Spinal cord (tissue), 10 donors: ENCODE measurements around the gene DPY19L2. TPM values are rescaled to one million over a fixed set of nuclear protein-coding genes. Genes with fewer than 3 reads are reported as not detected.
"Not testable (repeated sequence)": the region's sequence is repeated elsewhere in the genome, so short reads cannot be mapped to it uniquely, and the experiment has no call there.

ENCODE experiments used
- DNase-seq, 6 donors: peaks; one replicate each; pipeline versions ENCODE4 v3.0.0 to v3.0.0-alpha.2; 2013 to 2015; ENCODE audit warnings: low spot score in 6 of 6, low read depth in 4 of 6
- H3K27ac ChIP-seq: one replicate; pipeline ENCODE4 v1.5.1; 2013; ENCODE audit warnings: low read depth, low read length, control low read depth
- H3K27me3 ChIP-seq: one replicate; pipeline ENCODE4 v1.6.1; 2013; ENCODE audit warnings: low read length; ENCODE audit not compliant: control insufficient read depth, insufficient read depth
- H3K36me3 ChIP-seq: one replicate; pipeline ENCODE4 v1.6.1; 2013; ENCODE audit warnings: low read length; ENCODE audit not compliant: control insufficient read depth, insufficient read depth
- H3K4me1 ChIP-seq: one replicate; pipeline ENCODE4 v1.6.1; 2013; ENCODE audit warnings: low read length; ENCODE audit not compliant: control insufficient read depth, insufficient read depth
- H3K4me3 ChIP-seq: one replicate; pipeline ENCODE4 v1.5.1; 2013; ENCODE audit warnings: low read depth, low read length, control low read depth
- H3K9me3 ChIP-seq: one replicate; pipeline ENCODE4 v1.6.1; 2013; ENCODE audit warnings: low read length; ENCODE audit not compliant: control insufficient read depth, insufficient read depth
- WGBS: methylation state at CpG from one replicate; pipeline ENCODE4 v1.1.5; 2013; ENCODE audit warnings: missing lambda C conversion rate; ENCODE audit not compliant: insufficient coverage; 5-methylcytosine and 5-hydroxymethylcytosine counted together
- polyA plus RNA-seq, 2 donors: library from polyadenylated mRNA; unstranded; fragments of 120-200 nt; gene quantifications; one replicate each; pipeline ENCODE4 v1.2.1, GENCODE V29; 2013; ENCODE audit not compliant: insufficient read length in 2 of 2
- total RNA-seq, 2 donors: library from RNA; depleted of rRNA in 1 of 2; stranded (reverse); fragments of 120-200 nt in 1 of 2; fragments of >200 nt in 1 of 2; gene quantifications; one replicate each; pipeline versions ENCODE4 v1.2.3 to v1.2.4, GENCODE V29; 2013 to 2014
- donor health status: healthy.

Gene DPY19L2
- total and polyA plus RNA-seq, 4 donors, result 23.7 to 55.5 (median 46.9) TPM

- 17% methylated on average over 2 of the region's 8 CpGs for WGBS
Measured at GRCh38 chr12:63669427-63669826, 1.1 kb upstream of the DPY19L2 start.

GRCh38 chr12:63668800-63669365 is 590 bp upstream of the DPY19L2 start:
- H3K36me3 ChIP-seq, H3K4me1 ChIP-seq, H3K27me3 ChIP-seq, H3K9me3 ChIP-seq: not testable (repeated sequence)
- DNase-seq, result peak; percentile 15 to 73 (median 38)
- peak overlapping the region; percentile 90 for H3K27ac ChIP-seq
- H3K4me3 ChIP-seq, result peak overlapping the region; percentile 83
- 0% methylated on average over 37 of the region's 44 CpGs for WGBS

More at GRCh38 chr12:63669427-63669826, 1.1 kb upstream of the DPY19L2 start:
- not testable (repeated sequence) for H3K27ac ChIP-seq, H3K9me3 ChIP-seq, H3K27me3 ChIP-seq, DNase-seq, H3K4me3 ChIP-seq, H3K36me3 ChIP-seq, H3K4me1 ChIP-seq

- no CpG with 5 or more reads among the region's 7 CpGs for WGBS
- DNase-seq, H3K36me3 ChIP-seq, H3K27ac ChIP-seq, H3K27me3 ChIP-seq, H3K4me1 ChIP-seq, H3K4me3 ChIP-seq, H3K9me3 ChIP-seq: not testable (repeated sequence)
Measured at GRCh38 chr12:63663005-63663404, 5.3 kb downstream of the DPY19L2 start.

GRCh38 chr12:63658501-63658900 is 9.8 kb downstream of the DPY19L2 start:
- 29% methylated on average over 1 of the region's 3 CpGs for WGBS
- not testable (repeated sequence) for H3K4me1 ChIP-seq, H3K4me3 ChIP-seq, DNase-seq, H3K27ac ChIP-seq, H3K36me3 ChIP-seq, H3K27me3 ChIP-seq, H3K9me3 ChIP-seq

- H3K9me3 ChIP-seq, DNase-seq, H3K36me3 ChIP-seq, H3K27ac ChIP-seq, H3K27me3 ChIP-seq, H3K4me3 ChIP-seq, H3K4me1 ChIP-seq: not testable (repeated sequence)
- no CpG with 5 or more reads among the region's 2 CpGs for whole genome bisulfite sequencing
Measured at GRCh38 chr12:63656407-63656806, 11.9 kb downstream of the DPY19L2 start.

- H3K27ac ChIP-seq, H3K4me3 ChIP-seq, H3K4me1 ChIP-seq, DNase-seq, H3K36me3 ChIP-seq, H3K27me3 ChIP-seq, H3K9me3 ChIP-seq: not testable (repeated sequence)
- 82% methylated on average over 2 of the region's 5 CpGs for WGBS
Measured at GRCh38 chr12:63655543-63656257, 12.6 kb downstream of the DPY19L2 start.

GRCh38 chr12:63654481-63654880 is 13.8 kb downstream of the DPY19L2 start:
- not testable (repeated sequence) for H3K36me3 ChIP-seq, DNase-seq
- no CpG with 5 or more reads among the region's 5 CpGs for WGBS

GRCh38 chr12:63649517-63649916 is 18.8 kb downstream of the DPY19L2 start:
- not testable (repeated sequence) for H3K36me3 ChIP-seq, H3K27ac ChIP-seq, H3K9me3 ChIP-seq, H3K27me3 ChIP-seq, DNase-seq, H3K4me3 ChIP-seq, H3K4me1 ChIP-seq
- no CpG with 5 or more reads among the region's 1 CpG for WGBS

More at GRCh38 chr12:63654481-63654880, 13.8 kb downstream of the DPY19L2 start:
- H3K27ac ChIP-seq, H3K9me3 ChIP-seq, H3K4me3 ChIP-seq, H3K4me1 ChIP-seq, H3K27me3 ChIP-seq: not testable (repeated sequence)

- H3K27ac ChIP-seq, H3K9me3 ChIP-seq, H3K4me1 ChIP-seq, H3K4me3 ChIP-seq, H3K27me3 ChIP-seq, DNase-seq, H3K36me3 ChIP-seq: not testable (repeated sequence)
- WGBS, result no CpG with 5 or more reads among the region's 5 CpGs
Measured at GRCh38 chr12:63643381-63644140, 24.7 kb downstream of the DPY19L2 start.
